ENCODE data around the gene ICE2.

Gene ICE2

DNA sequence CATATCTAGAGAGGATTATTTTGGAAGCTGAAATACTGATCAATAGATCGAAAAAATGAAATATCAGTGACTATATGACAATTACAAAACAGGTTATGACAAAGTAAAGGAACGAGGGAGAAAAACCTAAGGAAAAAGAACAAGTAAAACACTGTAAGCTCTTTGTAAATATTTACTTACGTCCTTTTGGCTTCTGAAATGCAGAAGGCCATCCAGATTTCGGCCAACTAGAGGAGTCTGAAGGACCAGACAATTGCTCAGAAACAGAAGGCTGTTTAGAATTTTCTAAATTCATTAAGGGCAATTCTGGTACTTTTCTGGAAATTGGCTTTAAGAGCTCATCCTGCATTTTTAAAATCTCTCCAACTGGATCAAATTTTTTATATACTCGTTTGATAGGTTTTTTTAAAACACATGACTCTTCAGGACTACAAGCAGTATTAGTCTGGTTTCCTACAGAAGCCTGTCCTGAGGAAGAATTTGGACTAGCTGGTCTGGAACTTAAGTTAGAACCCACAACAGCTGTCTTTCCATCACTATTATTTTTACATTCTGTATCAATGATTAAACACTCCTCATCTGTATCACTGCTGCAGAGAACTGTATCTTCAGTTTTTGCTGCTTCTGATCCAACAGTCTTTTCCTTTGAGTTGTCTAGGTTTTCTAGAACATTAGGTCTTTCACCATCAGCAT lies 30.1 kb downstream of the ICE2 start:
- no peak overlapping the region for H3K4me3 ChIP-seq (replicated peaks; ENCODE audit: insufficient read depth, low read length)
- DNase-seq (ENCODE audit: low read depth in 1 of 2, low spot score in 1 of 2) = no peak
- no peak overlapping the region for H3K27ac ChIP-seq (replicated peaks)
- no peaks in the 10 kb centered on the region for H3K27me3 ChIP-seq (ENCODE audit: insufficient read depth, poor library complexity, severe bottlenecking)
- TF ChIP-seq, protein P1, sequence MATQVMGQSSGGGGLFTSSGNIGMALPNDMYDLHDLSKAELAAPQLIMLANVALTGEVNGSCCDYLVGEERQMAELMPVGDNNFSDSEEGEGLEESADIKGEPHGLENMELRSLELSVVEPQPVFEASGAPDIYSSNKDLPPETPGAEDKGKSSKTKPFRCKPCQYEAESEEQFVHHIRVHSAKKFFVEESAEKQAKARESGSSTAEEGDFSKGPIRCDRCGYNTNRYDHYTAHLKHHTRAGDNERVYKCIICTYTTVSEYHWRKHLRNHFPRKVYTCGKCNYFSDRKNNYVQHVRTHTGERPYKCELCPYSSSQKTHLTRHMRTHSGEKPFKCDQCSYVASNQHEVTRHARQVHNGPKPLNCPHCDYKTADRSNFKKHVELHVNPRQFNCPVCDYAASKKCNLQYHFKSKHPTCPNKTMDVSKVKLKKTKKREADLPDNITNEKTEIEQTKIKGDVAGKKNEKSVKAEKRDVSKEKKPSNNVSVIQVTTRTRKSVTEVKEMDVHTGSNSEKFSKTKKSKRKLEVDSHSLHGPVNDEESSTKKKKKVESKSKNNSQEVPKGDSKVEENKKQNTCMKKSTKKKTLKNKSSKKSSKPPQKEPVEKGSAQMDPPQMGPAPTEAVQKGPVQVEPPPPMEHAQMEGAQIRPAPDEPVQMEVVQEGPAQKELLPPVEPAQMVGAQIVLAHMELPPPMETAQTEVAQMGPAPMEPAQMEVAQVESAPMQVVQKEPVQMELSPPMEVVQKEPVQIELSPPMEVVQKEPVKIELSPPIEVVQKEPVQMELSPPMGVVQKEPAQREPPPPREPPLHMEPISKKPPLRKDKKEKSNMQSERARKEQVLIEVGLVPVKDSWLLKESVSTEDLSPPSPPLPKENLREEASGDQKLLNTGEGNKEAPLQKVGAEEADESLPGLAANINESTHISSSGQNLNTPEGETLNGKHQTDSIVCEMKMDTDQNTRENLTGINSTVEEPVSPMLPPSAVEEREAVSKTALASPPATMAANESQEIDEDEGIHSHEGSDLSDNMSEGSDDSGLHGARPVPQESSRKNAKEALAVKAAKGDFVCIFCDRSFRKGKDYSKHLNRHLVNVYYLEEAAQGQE (IDR thresholded peaks at IDR 0.05; ENCODE audit: insufficient replicate concordance, low read depth) = no peak
- TF ChIP-seq POLR2AphosphoS5 (IDR thresholded peaks at IDR 0.05; ENCODE audit: low read depth) = no peak
- no peak for TF ChIP-seq GABPA (IDR thresholded peaks at IDR 0.05; ENCODE audit: low read depth)
- TF ChIP-seq, protein P2, sequence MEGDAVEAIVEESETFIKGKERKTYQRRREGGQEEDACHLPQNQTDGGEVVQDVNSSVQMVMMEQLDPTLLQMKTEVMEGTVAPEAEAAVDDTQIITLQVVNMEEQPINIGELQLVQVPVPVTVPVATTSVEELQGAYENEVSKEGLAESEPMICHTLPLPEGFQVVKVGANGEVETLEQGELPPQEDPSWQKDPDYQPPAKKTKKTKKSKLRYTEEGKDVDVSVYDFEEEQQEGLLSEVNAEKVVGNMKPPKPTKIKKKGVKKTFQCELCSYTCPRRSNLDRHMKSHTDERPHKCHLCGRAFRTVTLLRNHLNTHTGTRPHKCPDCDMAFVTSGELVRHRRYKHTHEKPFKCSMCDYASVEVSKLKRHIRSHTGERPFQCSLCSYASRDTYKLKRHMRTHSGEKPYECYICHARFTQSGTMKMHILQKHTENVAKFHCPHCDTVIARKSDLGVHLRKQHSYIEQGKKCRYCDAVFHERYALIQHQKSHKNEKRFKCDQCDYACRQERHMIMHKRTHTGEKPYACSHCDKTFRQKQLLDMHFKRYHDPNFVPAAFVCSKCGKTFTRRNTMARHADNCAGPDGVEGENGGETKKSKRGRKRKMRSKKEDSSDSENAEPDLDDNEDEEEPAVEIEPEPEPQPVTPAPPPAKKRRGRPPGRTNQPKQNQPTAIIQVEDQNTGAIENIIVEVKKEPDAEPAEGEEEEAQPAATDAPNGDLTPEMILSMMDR (IDR thresholded peaks at IDR 0.05; ENCODE audit: insufficient read depth, low read length) = no peak
- TF ChIP-seq SPI1 (IDR thresholded peaks at IDR 0.05; ENCODE audit: borderline replicate concordance, low read depth) = no peak

DNA sequence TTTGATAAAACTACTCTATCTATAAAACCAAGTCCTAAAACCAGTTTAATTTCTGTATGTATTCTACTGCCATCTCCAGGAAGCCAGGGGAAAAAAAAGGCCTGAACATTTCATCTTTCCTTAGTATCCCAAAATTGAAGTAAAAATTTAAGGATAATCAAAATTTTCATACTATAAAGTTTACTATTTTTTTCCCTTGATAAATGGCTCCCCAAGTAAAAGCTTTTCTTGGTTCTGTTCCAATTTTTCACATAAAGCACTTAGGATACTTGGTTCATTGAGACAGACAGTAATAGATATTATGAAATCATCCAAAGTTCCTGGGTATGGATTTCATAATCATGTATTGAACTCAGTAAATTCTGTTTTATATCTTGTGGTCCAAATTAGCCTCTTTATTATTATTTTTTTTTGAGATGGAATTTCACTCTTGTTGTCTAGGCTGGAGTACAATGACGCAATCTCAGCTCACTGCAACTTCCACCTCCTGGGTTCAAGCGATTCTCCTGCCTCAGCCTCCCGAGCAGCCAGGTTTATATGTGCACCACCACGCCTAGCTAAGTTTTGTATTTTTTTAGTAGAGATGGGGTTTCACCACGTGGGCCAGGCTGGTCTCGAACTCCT lies 34.5 kb downstream of the ICE2 start:
- Histone ChIP-seq H3K27me3 (ENCODE audit: insufficient read depth, poor library complexity, severe bottlenecking) (no peaks in the 10 kb centered on the region), H3K27ac (replicated peaks) (no peak overlapping the region), H3K4me3 (replicated peaks; ENCODE audit: insufficient read depth, low read length) (no peak overlapping the region)
- TF ChIP-seq SPI1 (IDR thresholded peaks at IDR 0.05; ENCODE audit: borderline replicate concordance, low read depth) = no peak
- no peak for TF ChIP-seq GABPA (IDR thresholded peaks at IDR 0.05; ENCODE audit: low read depth)
- TF ChIP-seq, protein P2 (IDR thresholded peaks at IDR 0.05; ENCODE audit: insufficient read depth, low read length) = no peak
- TF ChIP-seq, protein P1 (IDR thresholded peaks at IDR 0.05; ENCODE audit: insufficient replicate concordance, low read depth) = no peak
- no peak for TF ChIP-seq POLR2AphosphoS5 (IDR thresholded peaks at IDR 0.05; ENCODE audit: low read depth)
- DNase-seq (ENCODE audit: low read depth in 1 of 2, low spot score in 1 of 2) = no peak

DNA sequence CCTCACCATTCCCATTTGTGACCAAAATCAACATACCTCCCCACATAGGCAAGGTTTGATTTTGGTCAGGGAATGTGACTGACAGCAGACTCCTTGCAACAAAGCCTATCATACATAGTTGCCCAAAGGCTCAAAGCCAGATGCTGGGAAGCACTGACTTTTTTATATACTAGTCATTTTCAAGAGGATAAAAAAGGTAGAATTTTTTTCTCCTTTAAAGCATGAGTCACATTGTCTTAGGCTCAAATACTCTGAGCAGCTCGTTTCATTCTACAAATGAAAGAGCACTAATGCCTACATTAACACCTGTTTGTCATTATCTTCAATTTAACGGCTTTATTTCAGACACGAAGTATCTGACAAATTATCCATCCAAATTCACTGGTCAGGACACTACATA lies 36.2 kb downstream of the ICE2 start:
- Histone ChIP-seq H3K27me3 (ENCODE audit: insufficient read depth, poor library complexity, severe bottlenecking) (no peaks in the 10 kb centered on the region), H3K4me3 (replicated peaks; ENCODE audit: insufficient read depth, low read length) (no peak overlapping the region), H3K27ac (replicated peaks) (no peak overlapping the region)
- DNase-seq (ENCODE audit: low read depth in 1 of 2, low spot score in 1 of 2) = no peak
- TF ChIP-seq, protein P1 (IDR thresholded peaks at IDR 0.05; ENCODE audit: insufficient replicate concordance, low read depth) = no peak
- TF ChIP-seq GABPA (IDR thresholded peaks at IDR 0.05; ENCODE audit: low read depth) (no peak), SPI1 (IDR thresholded peaks at IDR 0.05; ENCODE audit: borderline replicate concordance, low read depth) (no peak), POLR2AphosphoS5 (IDR thresholded peaks at IDR 0.05; ENCODE audit: low read depth) (no peak)
- TF ChIP-seq, protein P2 (IDR thresholded peaks at IDR 0.05; ENCODE audit: insufficient read depth, low read length) = no peak

Measured in HL-60 (cell line).